T47D (cell line): ENCODE results near the gene ZNF140.

ENCODE experiments used
- DNase-seq, 2 experiments: peaks; one replicate each; pipeline versions ENCODE4 v3.0.0 to v3.0.0-alpha.2; 2011 to 2012; ENCODE audit warnings: low read depth in 1 of 2, low spot score in 1 of 2
- JUND ChIP-seq: IDR thresholded peaks from 2 replicates; pipeline ENCODE4 v1.6.1; 2012; ENCODE audit warnings: low read depth
- in situ Hi-C: cut with HindIII; loops from 2 replicates; pipeline ENCODE4 v1.10.0; 2016; ENCODE audit warnings: low sequenced_read_pairs, low pct_unique_long_range_greater_than_20kb

The ZNF140 gene

GRCh38 chr12:133105620-133106019 lies 24.9 kb downstream of the ZNF140 start:
- no peak for DNase-seq
- in situ Hi-C loops = no loop called here
- TF ChIP-seq JUND = no peak

- no peak for TF ChIP-seq JUND
- in situ Hi-C loops = no loop called here
- peak in 1 of 2 experiments; percentile 53 for DNase-seq
Measured at GRCh38 chr12:133106253-133106652, 25.5 kb downstream of the ZNF140 start.

- in situ Hi-C loops = no loop called here
- no peak for TF ChIP-seq JUND
- DNase-seq = no peak
Measured at GRCh38 chr12:133107121-133107520, 26.4 kb downstream of the ZNF140 start.

- no peak for TF ChIP-seq JUND
- in situ Hi-C loops = no loop called here
Measured at GRCh38 chr12:133108150-133108549, 27.4 kb downstream of the ZNF140 start.

GRCh38 chr12:133120385-133121191 lies 39.9 kb downstream of the ZNF140 start:
- DNase-seq = peak in 1 of 2 experiments; percentile 28
- no peak for TF ChIP-seq JUND
- in situ Hi-C loops = no loop called here

More at GRCh38 chr12:133108150-133108549, 27.4 kb downstream of the ZNF140 start:
- DNase-seq = no peak

GRCh38 chr12:133124674-133125073 lies 44.0 kb downstream of the ZNF140 start:
- TF ChIP-seq JUND = no peak
- no peak for DNase-seq
- in situ Hi-C loops = no loop called here

- DNase-seq = no peak
- in situ Hi-C loops = no loop called here
- TF ChIP-seq JUND = no peak
Measured at GRCh38 chr12:133129368-133130037, 48.8 kb downstream of the ZNF140 start.

- in situ Hi-C loops = no loop called here
- no peak for TF ChIP-seq JUND
- DNase-seq = peak; percentile 56 to 98
Measured at GRCh38 chr12:133130038-133130807, 49.5 kb downstream of the ZNF140 start, which contains the start of the genes ZNF10 and ZNF891. ZNF10 (plus strand) TSS chr12:133130627; CDS start chr12:133144493, 13,866 bp downstream. ZNF891 (minus strand) TSS chr12:133130274; CDS start chr12:133121918, 8,356 bp downstream.

- in situ Hi-C loops = no loop called here
- no peak for DNase-seq
- TF ChIP-seq JUND = no peak
Measured at GRCh38 chr12:133130808-133131128, 50.0 kb downstream of the ZNF140 start.

GRCh38 chr12:133135747-133136146 lies 55.0 kb downstream of the ZNF140 start:
- DNase-seq = no peak
- no peak for TF ChIP-seq JUND
- in situ Hi-C loops = no loop called here

DNA sequence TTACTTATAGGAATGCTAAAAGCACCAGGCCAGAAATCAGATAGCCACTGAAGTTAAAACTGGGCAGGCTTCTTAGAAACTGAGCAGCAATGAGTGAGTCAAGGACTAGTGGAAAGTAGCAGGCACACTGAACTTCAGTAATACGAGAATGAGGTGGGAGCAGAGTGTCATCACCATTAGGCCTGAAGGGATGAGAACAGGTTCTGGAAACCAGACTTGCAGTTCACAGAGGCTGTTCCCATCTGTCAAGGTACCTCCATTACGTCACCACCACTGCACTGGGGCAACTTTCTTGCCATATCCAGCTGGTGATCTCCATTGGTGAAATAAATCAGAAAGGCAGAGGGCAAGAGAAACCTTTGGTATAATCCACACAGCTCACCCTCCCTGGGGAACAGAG lies 65.3 kb downstream of the ZNF140 start:
- DNase-seq = peak in 1 of 2 experiments; percentile 68
- in situ Hi-C loops = no loop called here
- no peak for TF ChIP-seq JUND

DNA sequence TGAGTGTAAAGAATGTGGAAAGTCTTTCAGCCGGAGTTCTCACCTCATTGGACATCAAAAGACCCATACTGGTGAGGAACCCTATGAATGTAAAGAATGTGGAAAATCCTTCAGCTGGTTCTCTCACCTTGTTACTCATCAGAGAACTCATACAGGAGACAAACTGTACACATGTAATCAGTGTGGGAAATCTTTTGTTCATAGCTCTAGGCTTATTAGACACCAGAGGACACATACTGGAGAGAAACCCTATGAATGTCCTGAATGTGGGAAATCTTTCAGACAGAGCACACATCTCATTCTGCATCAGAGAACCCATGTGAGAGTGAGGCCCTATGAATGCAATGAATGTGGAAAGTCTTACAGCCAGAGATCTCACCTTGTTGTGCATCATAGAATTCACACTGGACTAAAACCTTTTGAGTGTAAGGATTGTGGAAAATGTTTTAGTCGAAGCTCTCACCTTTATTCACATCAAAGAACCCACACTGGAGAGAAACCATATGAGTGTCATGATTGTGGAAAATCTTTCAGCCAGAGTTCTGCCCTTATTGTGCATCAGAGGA lies 75.5 kb downstream of the ZNF140 start:
- peak in 1 of 2 experiments; percentile 42 for DNase-seq
- TF ChIP-seq JUND = no peak
- in situ Hi-C loops = no loop called here
